Esophagus muscularis mucosa (tissue), 4 donors: ENCODE data around the gene HMGN2. TPM values are rescaled to one million over a fixed set of nuclear protein-coding genes. Genes with fewer than 3 reads are reported as not detected.

ENCODE experiments used
- DNase-seq: peaks from one replicate; pipeline ENCODE4 v3.0.0-alpha.2; 2017; ENCODE audit errors: extremely low spot score
- H3K27ac ChIP-seq, 4 donors: fragments of 200-600 bp; sonication (generic); replicated peaks in 1 of 4; 1 replicate in 3 of 4; 2 replicates in 1 of 4; pipeline ENCODE4 v1.5.1; 2016 to 2019; ENCODE audit warnings: mild to moderate bottlenecking in 1 of 4
- H3K27me3 ChIP-seq, 4 donors: fragments of 200-600 bp; sonication (generic); one replicate each; pipeline versions ENCODE4 v1.5.1 to v1.6.0; 2016 to 2019
- H3K36me3 ChIP-seq, 4 donors: fragments of 200-600 bp; sonication (generic); one replicate each; pipeline ENCODE4 v1.5.1; 2016 to 2019
- H3K4me1 ChIP-seq, 4 donors: fragments of 200-600 bp; sonication (generic); one replicate each; pipeline ENCODE4 v1.5.1; 2016 to 2019
- H3K4me3 ChIP-seq, 4 donors: fragments of 200-600 bp; sonication (generic); 1 replicate in 2 of 4; 2 replicates in 2 of 4; pipeline ENCODE4 v1.5.1; 2016 to 2019; ENCODE audit warnings: mild to moderate bottlenecking in 4 of 4, moderate library complexity in 1 of 4
- H3K9me3 ChIP-seq, 4 donors: fragments of 200-600 bp; sonication (generic); 1 replicate in 3 of 4; 2 replicates in 1 of 4; pipeline ENCODE4 v1.5.1; 2016 to 2019
- EP300 ChIP-seq: sonication (generic); formaldehyde crosslinking; IDR thresholded peaks from one replicate; pipeline ENCODE4 v1.6.1; 2017; ENCODE audit warnings: antibody characterized with exemption
- POLR2A ChIP-seq: fragments of 450-650 bp; IDR thresholded peaks from one replicate; pipeline ENCODE4 v1.6.1; 2017; ENCODE audit warnings: antibody characterized with exemption, moderate library complexity, mild to moderate bottlenecking, low read depth
- POLR2AphosphoS5 ChIP-seq, 2 donors: sonication (generic); formaldehyde crosslinking; IDR thresholded peaks; one replicate each; pipeline ENCODE4 v1.6.1; 2017; ENCODE audit warnings: antibody characterized with exemption in 2 of 2
- WGBS: methylation state at CpG from one replicate; pipeline ENCODE4 v1.1.5; 2018; 5-methylcytosine and 5-hydroxymethylcytosine counted together
- intact Hi-C: fragments of 100-400 bp; cut with DNase I; formaldehyde crosslinking; loops from one replicate; pipeline ENCODE4 v1.15.1; 2023
- total RNA-seq, 4 donors: library from RNA; depleted of rRNA; stranded (reverse); fragments of >200 nt; gene quantifications; one replicate each; pipeline versions ENCODE4 v1.1.0 to v1.2.1, GENCODE V29; 2016
- TF ChIP-seq, protein P1 (sequence below), 3 experiments: fragments of 200-600 bp in 2 of 3; fragments of 450-650 bp in 1 of 3; sonication (generic) in 2 of 3; IDR thresholded peaks; one replicate each; pipeline ENCODE4 v1.5.1; 2017 to 2019; ENCODE audit warnings: antibody characterized with exemption in 3 of 3, mild to moderate bottlenecking in 2 of 3, moderate library complexity in 1 of 3

HMGN2 gene
- 100 to 1,000 TPM; 124 to 263 (median 189) TPM for total RNA-seq

DNA sequence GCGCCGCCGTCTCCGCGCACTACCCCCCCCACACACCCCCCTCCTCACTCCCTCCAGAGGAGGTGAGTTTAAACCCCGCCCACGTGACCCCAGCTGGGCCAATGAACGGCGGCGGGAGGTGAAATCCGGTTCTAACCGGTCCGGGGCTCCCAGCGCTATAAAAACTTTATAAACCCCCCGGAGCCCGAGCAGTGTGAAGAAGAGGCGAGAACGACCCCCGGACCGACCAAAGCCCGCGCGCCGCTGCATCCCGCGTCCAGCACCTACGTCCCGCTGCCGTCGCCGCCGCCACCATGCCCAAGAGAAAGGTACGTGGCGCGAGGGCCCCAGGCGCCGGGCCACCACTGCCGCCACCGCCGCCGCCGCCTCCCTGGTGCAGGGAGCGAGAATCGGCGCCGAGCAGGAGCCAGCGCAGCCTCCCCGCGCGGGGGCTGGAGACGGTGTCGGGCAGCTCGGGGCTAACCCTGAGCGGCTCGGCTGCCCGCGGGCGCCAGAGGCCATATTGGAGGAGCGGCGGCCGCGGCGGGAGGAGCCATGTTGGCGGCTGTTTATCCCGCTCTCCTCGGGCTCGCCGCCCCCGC is at the start of gene HMGN2:
Gene HMGN2 (plus strand): TSS at position 121 of the 581 bp plus-strand sequence. CDS start 173 bp downstream, at position 294.
- H3K4me1 ChIP-seq = peaks cover 18 to 44% (median 36%) of the 10 kb centered on the region in 4 donors
- H3K27ac ChIP-seq = peak within 1 kb of the TSS; percentile 92 to 100 (median 96)
- 0% methylated on average over 3 of the region's 69 CpGs for WGBS
- peaks cover 15 to 57% (median 42%) of the 10 kb centered on the region in 4 donors for H3K36me3 ChIP-seq
- TF ChIP-seq, protein P1, sequence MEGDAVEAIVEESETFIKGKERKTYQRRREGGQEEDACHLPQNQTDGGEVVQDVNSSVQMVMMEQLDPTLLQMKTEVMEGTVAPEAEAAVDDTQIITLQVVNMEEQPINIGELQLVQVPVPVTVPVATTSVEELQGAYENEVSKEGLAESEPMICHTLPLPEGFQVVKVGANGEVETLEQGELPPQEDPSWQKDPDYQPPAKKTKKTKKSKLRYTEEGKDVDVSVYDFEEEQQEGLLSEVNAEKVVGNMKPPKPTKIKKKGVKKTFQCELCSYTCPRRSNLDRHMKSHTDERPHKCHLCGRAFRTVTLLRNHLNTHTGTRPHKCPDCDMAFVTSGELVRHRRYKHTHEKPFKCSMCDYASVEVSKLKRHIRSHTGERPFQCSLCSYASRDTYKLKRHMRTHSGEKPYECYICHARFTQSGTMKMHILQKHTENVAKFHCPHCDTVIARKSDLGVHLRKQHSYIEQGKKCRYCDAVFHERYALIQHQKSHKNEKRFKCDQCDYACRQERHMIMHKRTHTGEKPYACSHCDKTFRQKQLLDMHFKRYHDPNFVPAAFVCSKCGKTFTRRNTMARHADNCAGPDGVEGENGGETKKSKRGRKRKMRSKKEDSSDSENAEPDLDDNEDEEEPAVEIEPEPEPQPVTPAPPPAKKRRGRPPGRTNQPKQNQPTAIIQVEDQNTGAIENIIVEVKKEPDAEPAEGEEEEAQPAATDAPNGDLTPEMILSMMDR (IDR thresholded peaks at IDR 0.05) = no peak
- TF ChIP-seq POLR2AphosphoS5 (IDR thresholded peaks at IDR 0.05) = peak; percentile 18 to 69
- TF ChIP-seq POLR2A = peak; percentile 31
- TF ChIP-seq EP300 = no peak
- H3K4me3 ChIP-seq = peak within 1 kb of the TSS; percentile 76 to 99 (median 83)
- H3K9me3 ChIP-seq = no peaks in the 10 kb centered on the region
- intact Hi-C loops = no loop called here
- H3K27me3 ChIP-seq = no peaks in the 10 kb centered on the region
- DNase-seq = peak; percentile 96

GRCh38 chr1:26429721-26430120 is 42.5 kb upstream of the HMGN2 start:
- no peak for DNase-seq
- H3K27ac ChIP-seq = no peak overlapping the region
- TF ChIP-seq, protein P1 (IDR thresholded peaks at IDR 0.05) = no peak
- TF ChIP-seq POLR2A = no peak
- no peak for TF ChIP-seq POLR2AphosphoS5 (IDR thresholded peaks at IDR 0.05)
- no peak for TF ChIP-seq EP300
- H3K27me3 ChIP-seq = peaks cover 0 to 22% (median 0%) of the 10 kb centered on the region in 4 donors
- whole genome bisulfite sequencing = 68% methylated on average over 2 of the region's 2 CpGs
- peaks cover 20 to 30% (median 28%) of the 10 kb centered on the region in 4 donors for H3K4me1 ChIP-seq
- no peaks in the 10 kb centered on the region for H3K9me3 ChIP-seq
- no peak overlapping the region for H3K4me3 ChIP-seq
- intact Hi-C loops = no loop called here
- H3K36me3 ChIP-seq = peaks cover 0 to 8% (median 4%) of the 10 kb centered on the region in 4 donors

- peaks cover 9 to 30% (median 23%) of the 10 kb centered on the region in 4 donors for H3K36me3 ChIP-seq
- H3K27me3 ChIP-seq = no peaks in the 10 kb centered on the region
- H3K4me3 ChIP-seq = peak within 1 kb of the TSS; percentile 60 to 76 (median 63)
- intact Hi-C loops = no loop called here
- H3K9me3 ChIP-seq = no peaks in the 10 kb centered on the region
- H3K4me1 ChIP-seq = peaks cover 20 to 31% (median 28%) of the 10 kb centered on the region in 4 donors
- TF ChIP-seq EP300 = no peak
- TF ChIP-seq, protein P1 (IDR thresholded peaks at IDR 0.05) = peak in 1 of 3 experiments; percentile 40
- TF ChIP-seq POLR2AphosphoS5 (IDR thresholded peaks at IDR 0.05) = peak; percentile 98 to 99
- peak; percentile 61 for TF ChIP-seq POLR2A
- DNase-seq = peak; percentile 99
- H3K27ac ChIP-seq = peak within 1 kb of the TSS; percentile 74 to 82 (median 78)
- under 1% methylated on average over 37 of the region's 45 CpGs for WGBS
Observed at GRCh38 chr1:26431979-26432695, 40.1 kb upstream of the HMGN2 start, which contains the start of gene DHDDS. Gene DHDDS, plus strand, starts transcription at chr1:26432321. Its CDS starts 625 bp downstream, at chr1:26432946.

GRCh38 chr1:26432793-26433192 is 39.4 kb upstream of the HMGN2 start:
- peak overlapping the region; percentile 60 to 76 (median 63) for H3K4me3 ChIP-seq
- TF ChIP-seq, protein P1 (IDR thresholded peaks at IDR 0.05) = no peak
- no peak for TF ChIP-seq EP300
- TF ChIP-seq POLR2AphosphoS5 (IDR thresholded peaks at IDR 0.05) = no peak
- no peak for TF ChIP-seq POLR2A
- H3K9me3 ChIP-seq = no peaks in the 10 kb centered on the region
- H3K4me1 ChIP-seq = peaks cover 20 to 31% (median 28%) of the 10 kb centered on the region in 4 donors
- H3K27ac ChIP-seq = peak overlapping the region; percentile 74 to 82 (median 78)
- peaks cover 10 to 37% (median 29%) of the 10 kb centered on the region in 4 donors for H3K36me3 ChIP-seq
- 63% methylated on average over 3 of the region's 3 CpGs for WGBS
- no peaks in the 10 kb centered on the region for H3K27me3 ChIP-seq
- intact Hi-C loops = no loop called here
- no peak for DNase-seq
